Limb (tissue), 2 donors: ENCODE results near the gene SCRN1.
"Not testable (repeated sequence)": the region's sequence is repeated elsewhere in the genome, so short reads cannot be mapped to it uniquely, and the experiment has no call there.

Experiments used
- DNase-seq, 2 donors: peaks; one replicate each; pipeline ENCODE4 v3.0.0-alpha.2; 2016; ENCODE audit errors: extremely low spot score in 2 of 2

SCRN1 gene

GRCh38 chr7:29890786-29891185 is 98.8 kb downstream of the SCRN1 start:
- DNase-seq = not testable (repeated sequence)

GRCh38 chr7:29890251-29890650 is 99.3 kb downstream of the SCRN1 start:
- DNase-seq = no peak

DNA sequence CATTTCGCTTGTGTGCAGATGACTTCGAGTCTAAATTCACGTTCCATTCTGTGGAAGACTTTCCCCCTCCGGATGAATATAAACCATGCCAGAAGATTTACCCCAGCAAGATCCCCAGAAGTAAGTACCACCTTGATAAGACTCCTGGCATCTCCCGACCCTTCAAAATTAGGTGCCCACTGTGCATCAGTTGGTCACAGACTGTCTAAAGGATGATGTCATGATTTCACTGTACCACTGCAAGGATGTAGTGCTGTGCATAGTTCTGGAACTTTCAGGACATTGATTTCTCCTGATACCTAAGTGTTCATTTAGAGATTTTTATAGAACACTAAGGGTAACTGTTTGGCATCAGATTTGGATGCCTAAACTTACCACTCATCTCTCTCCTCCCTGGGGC is 100.3 kb downstream of the SCRN1 start:
- DNase-seq = no peak

- DNase-seq = no peak
Observed at GRCh38 chr7:29888006-29888405, 101.6 kb downstream of the SCRN1 start.

GRCh38 chr7:29886827-29887226 is 102.8 kb downstream of the SCRN1 start:
- DNase-seq = no peak

- no peak for DNase-seq
Observed at GRCh38 chr7:29885626-29886025, 104.0 kb downstream of the SCRN1 start.

- DNase-seq = peak; percentile 18 to 65
Observed at GRCh38 chr7:29884399-29885272, 105.0 kb downstream of the SCRN1 start.

GRCh38 chr7:29883462-29884398 is 105.9 kb downstream of the SCRN1 start:
- DNase-seq = peak in 1 of 2 donors; percentile 60

GRCh38 chr7:29882481-29882880 is 107.1 kb downstream of the SCRN1 start:
- DNase-seq = no peak

DNA sequence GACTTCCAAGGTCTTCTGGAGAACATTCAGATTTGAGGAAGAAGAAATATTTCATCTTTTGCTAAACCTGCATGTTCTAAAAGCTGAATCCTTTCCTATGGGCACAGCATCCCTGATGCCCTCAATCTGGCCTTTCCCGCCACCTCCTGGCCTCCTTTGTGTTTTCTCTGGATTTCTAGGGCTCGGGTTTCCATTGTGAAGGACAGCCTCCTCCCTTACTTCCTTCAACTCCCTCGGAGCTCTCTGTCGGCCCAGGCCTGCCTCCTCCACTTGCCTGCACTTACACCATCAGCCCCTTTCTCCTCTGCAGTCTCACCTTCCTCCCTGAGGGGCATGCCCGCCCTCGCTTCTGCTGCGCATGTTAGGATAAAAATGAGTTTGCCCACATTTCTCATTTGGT is 107.9 kb downstream of the SCRN1 start:
- no peak for DNase-seq

DNA sequence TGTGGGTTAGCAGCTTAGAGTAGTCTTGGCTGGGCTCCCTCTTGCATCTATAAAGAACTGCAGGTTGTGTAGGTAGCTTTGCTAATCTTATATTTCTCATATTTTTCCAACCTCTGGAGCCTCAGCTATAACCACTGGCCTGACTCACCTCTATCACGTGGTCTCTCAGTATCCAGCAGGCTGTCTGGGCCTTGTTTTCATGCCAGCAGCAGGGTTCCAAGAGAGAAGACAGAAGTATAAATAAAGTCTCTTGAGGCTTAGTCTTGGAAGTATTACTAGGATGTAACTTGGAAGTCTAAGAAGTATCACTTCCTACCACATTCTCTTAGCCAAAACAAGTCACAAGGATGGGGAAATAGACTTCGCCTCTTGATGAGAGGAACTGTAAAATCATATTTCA is 110.0 kb downstream of the SCRN1 start:
- DNase-seq = no peak

DNA sequence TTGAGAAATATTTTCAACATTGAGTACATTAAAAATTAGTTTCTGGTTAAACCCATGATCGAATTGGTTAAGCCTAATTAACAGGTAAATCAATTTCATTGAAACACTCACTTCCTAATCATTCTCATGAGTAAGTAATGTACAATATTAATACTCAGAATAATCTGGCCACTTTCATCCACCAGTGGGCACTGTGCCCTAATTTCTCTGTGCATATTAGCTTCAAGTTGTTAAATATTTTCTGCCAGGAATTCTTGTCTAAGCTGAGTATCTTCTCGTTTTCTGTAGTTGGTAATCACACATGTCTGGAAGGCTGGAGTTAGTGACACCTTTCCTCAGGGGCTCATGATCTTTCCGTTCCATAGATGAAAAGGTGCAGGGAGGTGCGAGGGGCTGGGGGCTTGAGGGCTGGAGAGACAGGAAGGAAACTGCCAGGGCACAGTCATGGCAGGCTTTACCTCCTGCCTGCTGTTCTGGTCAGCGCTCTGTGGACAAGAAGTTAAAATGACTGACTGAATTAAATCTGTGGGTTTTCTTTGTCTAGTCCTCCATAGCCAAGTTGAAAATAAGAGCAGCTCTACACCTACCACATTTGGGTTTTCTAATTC is 111.4 kb downstream of the SCRN1 start:
- DNase-seq = peak; percentile 53 to 54

- no peak for DNase-seq
Observed at GRCh38 chr7:29877196-29877595, 112.4 kb downstream of the SCRN1 start.

- DNase-seq = no peak
Observed at GRCh38 chr7:29875741-29876140, 113.9 kb downstream of the SCRN1 start.

- no peak for DNase-seq
Observed at GRCh38 chr7:29873644-29874294, 115.8 kb downstream of the SCRN1 start.

DNA sequence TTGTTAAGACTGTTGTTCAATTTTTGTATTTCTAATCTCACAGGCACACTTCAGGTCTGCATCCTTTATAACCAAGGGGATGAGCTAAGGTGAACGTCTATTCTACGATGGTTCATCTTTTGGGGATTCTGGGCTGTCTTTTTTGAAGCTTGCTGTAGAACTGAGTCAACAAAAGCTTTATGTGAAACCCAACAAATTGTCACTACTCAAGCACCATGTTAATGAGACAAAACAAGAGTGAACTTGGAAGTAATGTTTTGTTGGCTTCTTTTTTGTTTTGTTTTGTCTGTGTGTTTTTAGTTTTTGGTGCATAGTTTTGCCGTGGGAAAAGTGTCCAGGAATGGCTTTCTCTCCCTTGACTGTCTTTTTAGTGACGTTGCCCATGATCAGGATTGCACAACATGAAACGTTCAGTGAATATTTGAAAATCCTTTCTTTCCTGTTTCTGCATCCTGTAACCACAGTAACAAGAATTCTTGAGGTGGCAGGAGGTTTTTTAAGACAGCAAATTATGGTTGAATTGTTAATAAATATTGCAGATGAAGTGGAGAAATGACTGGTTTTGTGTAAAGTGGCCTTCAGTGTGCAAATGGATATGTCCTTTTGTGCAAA is 117.7 kb downstream of the SCRN1 start:
- no peak for DNase-seq
